Measurements from ENCODE around the gene HIPK1. TPM values are rescaled to one million over a fixed set of nuclear protein-coding genes. Genes with fewer than 3 reads are reported as not detected.

Gene HIPK1
- total RNA-seq, 2 experiments from 2014 or later = 20.4 to 52.6 TPM

DNA sequence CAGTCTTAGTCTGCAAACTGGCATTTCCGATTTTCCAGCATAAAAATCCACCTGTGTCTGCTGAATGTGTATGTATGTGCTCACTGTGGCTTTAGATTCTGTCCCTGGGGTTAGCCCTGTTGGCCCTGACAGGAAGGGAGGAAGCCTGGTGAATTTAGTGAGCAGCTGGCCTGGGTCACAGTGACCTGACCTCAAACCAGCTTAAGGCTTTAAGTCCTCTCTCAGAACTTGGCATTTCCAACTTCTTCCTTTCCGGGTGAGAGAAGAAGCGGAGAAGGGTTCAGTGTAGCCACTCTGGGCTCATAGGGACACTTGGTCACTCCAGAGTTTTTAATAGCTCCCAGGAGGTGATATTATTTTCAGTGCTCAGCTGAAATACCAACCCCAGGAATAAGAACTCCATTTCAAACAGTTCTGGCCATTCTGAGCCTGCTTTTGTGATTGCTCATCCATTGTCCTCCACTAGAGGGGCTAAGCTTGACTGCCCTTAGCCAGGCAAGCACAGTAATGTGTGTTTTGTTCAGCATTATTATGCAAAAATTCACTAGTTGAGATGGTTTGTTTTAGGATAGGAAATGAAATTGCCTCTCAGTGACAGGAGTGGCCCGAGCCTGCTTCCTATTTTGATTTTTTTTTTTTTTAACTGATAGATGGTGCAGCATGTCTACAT, 47.6 kb downstream of the HIPK1 start:
- TF ChIP-seq EZH2phosphoT487 (IDR thresholded peaks at IDR 0.05; ENCODE audit: borderline replicate concordance, low read depth, low read length) = no peak
- TF ChIP-seq, protein P1, sequence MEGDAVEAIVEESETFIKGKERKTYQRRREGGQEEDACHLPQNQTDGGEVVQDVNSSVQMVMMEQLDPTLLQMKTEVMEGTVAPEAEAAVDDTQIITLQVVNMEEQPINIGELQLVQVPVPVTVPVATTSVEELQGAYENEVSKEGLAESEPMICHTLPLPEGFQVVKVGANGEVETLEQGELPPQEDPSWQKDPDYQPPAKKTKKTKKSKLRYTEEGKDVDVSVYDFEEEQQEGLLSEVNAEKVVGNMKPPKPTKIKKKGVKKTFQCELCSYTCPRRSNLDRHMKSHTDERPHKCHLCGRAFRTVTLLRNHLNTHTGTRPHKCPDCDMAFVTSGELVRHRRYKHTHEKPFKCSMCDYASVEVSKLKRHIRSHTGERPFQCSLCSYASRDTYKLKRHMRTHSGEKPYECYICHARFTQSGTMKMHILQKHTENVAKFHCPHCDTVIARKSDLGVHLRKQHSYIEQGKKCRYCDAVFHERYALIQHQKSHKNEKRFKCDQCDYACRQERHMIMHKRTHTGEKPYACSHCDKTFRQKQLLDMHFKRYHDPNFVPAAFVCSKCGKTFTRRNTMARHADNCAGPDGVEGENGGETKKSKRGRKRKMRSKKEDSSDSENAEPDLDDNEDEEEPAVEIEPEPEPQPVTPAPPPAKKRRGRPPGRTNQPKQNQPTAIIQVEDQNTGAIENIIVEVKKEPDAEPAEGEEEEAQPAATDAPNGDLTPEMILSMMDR (conservative IDR thresholded peaks at IDR 0.05; ENCODE audit: low read length) = peak; percentile 67
- POLR2A ChIA-PET = interaction anchor here (0.6 to 1.3 kb wide), 7 partner anchors 11 to 292 kb away, joined by 3 to 5 read pairs (median 4); no protein-coding TSS in a partner anchor
- CTCF ChIA-PET (ENCODE audit: unreplicated experiment) = interaction anchor here (1.6 kb wide), 1 partner anchor 306 kb away, joined by 6 read pairs; no protein-coding TSS in a partner anchor
- intact Hi-C loops (cut with micrococcal nuclease; ENCODE audit: unreplicated experiment) = loop anchor here (5.0 kb wide), 1 partner anchor 581 kb away; no protein-coding TSS in a partner anchor
- Histone ChIP-seq H3K9me3 (ENCODE audit: low read length) (no peaks in the 10 kb centered on the region), H4K20me1 (ENCODE audit: insufficient read depth, low read length) (no peaks in the 10 kb centered on the region), H3K36me3 (ENCODE audit: insufficient read depth, low read length) (peaks cover 41% of the 10 kb centered on the region), H3K4me1 (ENCODE audit: insufficient read depth, low read length, poor library complexity, severe bottlenecking) (peaks cover 17% of the 10 kb centered on the region), H2AFZ (ENCODE audit: low read length) (no peak overlapping the region), H3K79me2 (ENCODE audit: insufficient read depth, low read depth, low read length) (no peaks in the 10 kb centered on the region), H3K27ac (ENCODE audit: low read depth, low read length, poor library complexity, severe bottlenecking) (no peak overlapping the region), H3K4me3 (ENCODE audit: low read depth, low read length, poor library complexity, severe bottlenecking) (no peak overlapping the region), H3K9me2 (ENCODE audit: insufficient read depth, low read length) (no peaks in the 10 kb centered on the region), H3K4me2 (ENCODE audit: low read length) (no peak overlapping the region)
- BruUV-seq (replicated peaks) = no TSS peak
- peak; percentile 30 for DNase-seq (ENCODE audit: low spot score)

GRCh38 chr1:113977906-113978305, 48.8 kb downstream of the HIPK1 start:
- Histone ChIP-seq H3K9me2 (ENCODE audit: insufficient read depth, low read length) (no peaks in the 10 kb centered on the region), H4K20me1 (ENCODE audit: insufficient read depth, low read length) (no peaks in the 10 kb centered on the region), H2AFZ (ENCODE audit: low read length) (no peak overlapping the region), H3K9me3 (ENCODE audit: low read length) (no peaks in the 10 kb centered on the region), H3K4me1 (ENCODE audit: insufficient read depth, low read length, poor library complexity, severe bottlenecking) (peaks cover 17% of the 10 kb centered on the region), H3K27ac (ENCODE audit: low read depth, low read length, poor library complexity, severe bottlenecking) (no peak overlapping the region), H3K36me3 (ENCODE audit: insufficient read depth, low read length) (peaks cover 29% of the 10 kb centered on the region), H3K4me3 (ENCODE audit: low read depth, low read length, poor library complexity, severe bottlenecking) (no peak overlapping the region), H3K79me2 (ENCODE audit: insufficient read depth, low read depth, low read length) (no peaks in the 10 kb centered on the region), H3K4me2 (ENCODE audit: low read length) (no peak overlapping the region)
- no TSS peak for BruUV-seq (replicated peaks)
- DNase-seq (ENCODE audit: low spot score) = no peak
- TF ChIP-seq EZH2phosphoT487 (IDR thresholded peaks at IDR 0.05; ENCODE audit: borderline replicate concordance, low read depth, low read length) = no peak
- TF ChIP-seq, protein P1 (conservative IDR thresholded peaks at IDR 0.05; ENCODE audit: low read length) = no peak
- POLR2A ChIA-PET = interaction anchor here (1.1 to 1.5 kb wide), 4 partner anchors 10 to 305 kb away, joined by 3 to 5 read pairs (median 4); no protein-coding TSS in a partner anchor
- intact Hi-C loops (cut with micrococcal nuclease; ENCODE audit: unreplicated experiment) = loop anchor here (1.0 to 5.0 kb wide), 3 partner anchors 49 to 579 kb away; partner anchors contain the start of gene HIPK1
- CTCF ChIA-PET (ENCODE audit: unreplicated experiment) = interaction anchor here (1.6 kb wide), 1 partner anchor 305 kb away, joined by 6 read pairs; no protein-coding TSS in a partner anchor

All from OCI-LY7 (cell line).